Activated T-helper 2 cell treated with anti-CD3 and anti-CD28 coated beads, Interferon-gamma antibody, Interleukin-2, Interleukin-4, amounts not matched to agents 10 μg/mL and 5 μg/mL and 100 μg/mL, durations not matched to agents 14 hours and 24 hours and 36 hours (primary cell): ENCODE results near the gene CLDN14. TPM values are rescaled to one million over a fixed set of nuclear protein-coding genes. Genes with fewer than 3 reads are reported as not detected.

ENCODE experiments used
- DNase-seq: peaks from one replicate; pipeline ENCODE4 v3.0.0; 2021; ENCODE audit warnings: low spot score
- H3K27ac Mint-ChIP-seq: one replicate; pipeline ENCODE4 v1.8.0; 2021; ENCODE audit warnings: mixed read lengths
- H3K27me3 Mint-ChIP-seq: one replicate; pipeline ENCODE4 v1.8.0; 2021; ENCODE audit warnings: low read depth, mixed read lengths
- H3K36me3 Mint-ChIP-seq: one replicate; pipeline ENCODE4 v1.8.0; 2021; ENCODE audit warnings: low read depth, mixed read lengths
- H3K4me1 Mint-ChIP-seq: one replicate; pipeline ENCODE4 v1.8.0; 2021; ENCODE audit warnings: low read depth, mixed read lengths
- H3K4me3 Mint-ChIP-seq: one replicate; pipeline ENCODE4 v1.8.0; 2021; ENCODE audit warnings: low read depth, mild to moderate bottlenecking, moderate library complexity, mixed read lengths
- H3K9me3 Mint-ChIP-seq: one replicate; pipeline ENCODE4 v1.8.0; 2021; ENCODE audit warnings: mixed read lengths
- intact Hi-C: fragments of 100-400 bp; cut with micrococcal nuclease; formaldehyde crosslinking; loops from one replicate; pipeline ENCODE4 v1.15.1; 2023
- total RNA-seq: library from RNA; stranded (reverse); gene quantifications from 2 replicates; pipeline ENCODE4 v1.2.3, GENCODE V29; 2022

Gene CLDN14
- total RNA-seq = 0.39 TPM in 1 of 2 replicates, not detected in the other

GRCh38 chr21:36479415-36480402 lies at the start of gene CLDN14:
CLDN14 (minus strand) TSS chr21:36480122; CDS start chr21:36461695, 18,427 bp downstream.
- intact Hi-C loops = loop anchor here (2.0 kb wide), 1 partner anchor 49 kb away; no protein-coding TSS in a partner anchor
- Mint-ChIP-seq H3K9me3 (no peaks in the 10 kb centered on the region), H3K4me1 (peaks cover 16% of the 10 kb centered on the region), H3K36me3 (no peaks in the 10 kb centered on the region), H3K27me3 (peaks cover 3% of the 10 kb centered on the region), H3K27ac (no peak within 1 kb of the TSS), H3K4me3 (no peak within 1 kb of the TSS)
- DNase-seq = no peak

GRCh38 chr21:36528716-36529115 lies 48.8 kb upstream of the CLDN14 start:
- H3K9me3 Mint-ChIP-seq = no peaks in the 10 kb centered on the region
- no peaks in the 10 kb centered on the region for H3K4me1 Mint-ChIP-seq
- DNase-seq = no peak
- intact Hi-C loops = no loop called here
- peaks cover 2% of the 10 kb centered on the region for H3K27me3 Mint-ChIP-seq
- no peak overlapping the region for H3K4me3 Mint-ChIP-seq
- H3K36me3 Mint-ChIP-seq = no peaks in the 10 kb centered on the region
- no peak overlapping the region for H3K27ac Mint-ChIP-seq

GRCh38 chr21:36527317-36527716 lies 47.4 kb upstream of the CLDN14 start:
- no peak for DNase-seq
- Mint-ChIP-seq H3K4me1 (no peaks in the 10 kb centered on the region), H3K9me3 (no peaks in the 10 kb centered on the region), H3K36me3 (no peaks in the 10 kb centered on the region), H3K27me3 (peaks cover 2% of the 10 kb centered on the region), H3K27ac (no peak overlapping the region), H3K4me3 (no peak overlapping the region)
- intact Hi-C loops = no loop called here

GRCh38 chr21:36526104-36526503 lies 46.2 kb upstream of the CLDN14 start:
- Mint-ChIP-seq H3K4me3 (no peak overlapping the region), H3K36me3 (no peaks in the 10 kb centered on the region), H3K4me1 (no peaks in the 10 kb centered on the region), H3K9me3 (no peaks in the 10 kb centered on the region), H3K27me3 (peaks cover 2% of the 10 kb centered on the region), H3K27ac (no peak overlapping the region)
- no peak for DNase-seq
- intact Hi-C loops = no loop called here

- no peak for DNase-seq
- H3K27ac Mint-ChIP-seq = no peak overlapping the region
Observed at GRCh38 chr21:36524477-36524876, 44.6 kb upstream of the CLDN14 start.

GRCh38 chr21:36522219-36522808 lies 42.4 kb upstream of the CLDN14 start:
- no peaks in the 10 kb centered on the region for H3K27me3 Mint-ChIP-seq
- H3K27ac Mint-ChIP-seq = no peak overlapping the region
- no peaks in the 10 kb centered on the region for H3K4me1 Mint-ChIP-seq
- H3K36me3 Mint-ChIP-seq = no peaks in the 10 kb centered on the region
- peaks cover 4% of the 10 kb centered on the region for H3K9me3 Mint-ChIP-seq
- intact Hi-C loops = no loop called here
- DNase-seq = no peak
- no peak overlapping the region for H3K4me3 Mint-ChIP-seq

More at GRCh38 chr21:36524477-36524876, 44.6 kb upstream of the CLDN14 start:
- Mint-ChIP-seq H3K4me1 (no peaks in the 10 kb centered on the region), H3K9me3 (peaks cover 4% of the 10 kb centered on the region), H3K4me3 (no peak overlapping the region), H3K27me3 (no peaks in the 10 kb centered on the region), H3K36me3 (no peaks in the 10 kb centered on the region)
- intact Hi-C loops = no loop called here

GRCh38 chr21:36518883-36519492 lies 39.1 kb upstream of the CLDN14 start:
- intact Hi-C loops = no loop called here
- Mint-ChIP-seq H3K4me3 (no peak overlapping the region), H3K36me3 (no peaks in the 10 kb centered on the region), H3K4me1 (no peaks in the 10 kb centered on the region), H3K9me3 (peaks cover 4% of the 10 kb centered on the region), H3K27ac (no peak overlapping the region), H3K27me3 (no peaks in the 10 kb centered on the region)
- no peak for DNase-seq

GRCh38 chr21:36517366-36518075 lies 37.6 kb upstream of the CLDN14 start:
- no peaks in the 10 kb centered on the region for H3K4me1 Mint-ChIP-seq
- intact Hi-C loops = no loop called here
- DNase-seq = no peak
- peaks cover under 1% of the 10 kb centered on the region for H3K27me3 Mint-ChIP-seq
- peaks cover 4% of the 10 kb centered on the region for H3K9me3 Mint-ChIP-seq
- no peak overlapping the region for H3K27ac Mint-ChIP-seq
- no peak overlapping the region for H3K4me3 Mint-ChIP-seq
- no peaks in the 10 kb centered on the region for H3K36me3 Mint-ChIP-seq

GRCh38 chr21:36516281-36516680 lies 36.4 kb upstream of the CLDN14 start:
- H3K4me1 Mint-ChIP-seq = peaks cover 3% of the 10 kb centered on the region
- no peak overlapping the region for H3K27ac Mint-ChIP-seq
- intact Hi-C loops = no loop called here
- peaks cover 8% of the 10 kb centered on the region for H3K27me3 Mint-ChIP-seq
- H3K4me3 Mint-ChIP-seq = no peak overlapping the region
- peaks cover 4% of the 10 kb centered on the region for H3K9me3 Mint-ChIP-seq
- H3K36me3 Mint-ChIP-seq = no peaks in the 10 kb centered on the region
- no peak for DNase-seq

- Mint-ChIP-seq H3K4me3 (no peak overlapping the region), H3K9me3 (no peaks in the 10 kb centered on the region), H3K36me3 (no peaks in the 10 kb centered on the region), H3K27ac (no peak overlapping the region), H3K4me1 (peaks cover 3% of the 10 kb centered on the region), H3K27me3 (peaks cover 8% of the 10 kb centered on the region)
- no peak for DNase-seq
- intact Hi-C loops = no loop called here
Observed at GRCh38 chr21:36513430-36513829, 33.5 kb upstream of the CLDN14 start.

- H3K4me3 Mint-ChIP-seq = no peak overlapping the region
- H3K4me1 Mint-ChIP-seq = peaks cover 3% of the 10 kb centered on the region
- H3K27ac Mint-ChIP-seq = no peak overlapping the region
- H3K9me3 Mint-ChIP-seq = no peaks in the 10 kb centered on the region
- peaks cover 8% of the 10 kb centered on the region for H3K27me3 Mint-ChIP-seq
- H3K36me3 Mint-ChIP-seq = no peaks in the 10 kb centered on the region
- DNase-seq = no peak
- intact Hi-C loops = no loop called here
Observed at GRCh38 chr21:36512971-36513370, 33.0 kb upstream of the CLDN14 start.

- Mint-ChIP-seq H3K36me3 (no peaks in the 10 kb centered on the region), H3K4me3 (no peak overlapping the region), H3K27me3 (peaks cover 8% of the 10 kb centered on the region), H3K27ac (no peak overlapping the region), H3K9me3 (no peaks in the 10 kb centered on the region), H3K4me1 (peaks cover 3% of the 10 kb centered on the region)
- intact Hi-C loops = no loop called here
- no peak for DNase-seq
Observed at GRCh38 chr21:36511484-36512220, 31.7 kb upstream of the CLDN14 start.
